SKM-1 (cell line): ENCODE data around the gene GALNT9.

Experiments
- DNase-seq: peaks from one replicate; lab custom pipeline; 2025; ENCODE audit not compliant: unreplicated experiment; lab: John Stamatoyannopoulos, UW

Gene GALNT9

GRCh38 chr12:132187646-132188450 is 141.5 kb downstream of the GALNT9 start:
- DNase-seq: no peak

GRCh38 chr12:132186857-132187620 is 142.3 kb downstream of the GALNT9 start:
- no peak for DNase-seq

- no peak for DNase-seq
Measured at GRCh38 chr12:132186208-132186856, 143.1 kb downstream of the GALNT9 start.

- no peak for DNase-seq
Measured at GRCh38 chr12:132185705-132186104, 143.7 kb downstream of the GALNT9 start.

GRCh38 chr12:132182711-132183365 is 146.6 kb downstream of the GALNT9 start:
- DNase-seq: no peak

GRCh38 chr12:132182206-132182710 is 147.1 kb downstream of the GALNT9 start:
- DNase-seq: no peak

GRCh38 chr12:132181570-132182200 is 147.7 kb downstream of the GALNT9 start:
- DNase-seq: no peak

GRCh38 chr12:132180648-132181546 is 148.5 kb downstream of the GALNT9 start:
- DNase-seq: no peak

GRCh38 chr12:132179431-132180362 is 149.7 kb downstream of the GALNT9 start:
- DNase-seq: no peak

- DNase-seq: no peak
Measured at GRCh38 chr12:132178801-132179401, 150.5 kb downstream of the GALNT9 start.

- DNase-seq: no peak
Measured at GRCh38 chr12:132178316-132178715, 151.1 kb downstream of the GALNT9 start.

- no peak for DNase-seq
Measured at GRCh38 chr12:132176920-132177551, 152.4 kb downstream of the GALNT9 start.

GRCh38 chr12:132176385-132176919 is 152.9 kb downstream of the GALNT9 start:
- DNase-seq: no peak

GRCh38 chr12:132175496-132176384 is 153.6 kb downstream of the GALNT9 start:
- DNase-seq: no peak

- no peak for DNase-seq
Measured at GRCh38 chr12:132174839-132175490, 154.4 kb downstream of the GALNT9 start.
